Hippocampal formation (tissue), 2 donors: Measurements from ENCODE around the gene RGS19.

ENCODE experiments used
- DNase-seq, 2 donors: peaks; one replicate each; lab custom pipeline; 2025; lab: John Stamatoyannopoulos, UW

RGS19 gene

GRCh38 chr20:64035066-64035932, 44.0 kb downstream of the RGS19 start:
- no peak for DNase-seq

- no peak for DNase-seq
Measured at GRCh38 chr20:64033981-64034493, 45.3 kb downstream of the RGS19 start.

- no peak for DNase-seq
Measured at GRCh38 chr20:64032706-64033624, 46.4 kb downstream of the RGS19 start.

- DNase-seq = no peak
Measured at GRCh38 chr20:64031822-64032314, 47.5 kb downstream of the RGS19 start.

- no peak for DNase-seq
Measured at GRCh38 chr20:64030371-64031134, 48.8 kb downstream of the RGS19 start.

GRCh38 chr20:64029293-64030117, 49.8 kb downstream of the RGS19 start:
- no peak for DNase-seq

GRCh38 chr20:64027981-64028685, 51.2 kb downstream of the RGS19 start:
- no peak for DNase-seq

- DNase-seq = no peak
Measured at GRCh38 chr20:64025826-64026412, 53.4 kb downstream of the RGS19 start.

- DNase-seq = no peak
Measured at GRCh38 chr20:64025101-64025825, 54.1 kb downstream of the RGS19 start.

GRCh38 chr20:64024141-64024990, 55.0 kb downstream of the RGS19 start:
- no peak for DNase-seq

GRCh38 chr20:64023361-64024140, 55.8 kb downstream of the RGS19 start:
- no peak for DNase-seq
